ENCODE measurements around the gene IGLL5.

Gene IGLL5

DNA sequence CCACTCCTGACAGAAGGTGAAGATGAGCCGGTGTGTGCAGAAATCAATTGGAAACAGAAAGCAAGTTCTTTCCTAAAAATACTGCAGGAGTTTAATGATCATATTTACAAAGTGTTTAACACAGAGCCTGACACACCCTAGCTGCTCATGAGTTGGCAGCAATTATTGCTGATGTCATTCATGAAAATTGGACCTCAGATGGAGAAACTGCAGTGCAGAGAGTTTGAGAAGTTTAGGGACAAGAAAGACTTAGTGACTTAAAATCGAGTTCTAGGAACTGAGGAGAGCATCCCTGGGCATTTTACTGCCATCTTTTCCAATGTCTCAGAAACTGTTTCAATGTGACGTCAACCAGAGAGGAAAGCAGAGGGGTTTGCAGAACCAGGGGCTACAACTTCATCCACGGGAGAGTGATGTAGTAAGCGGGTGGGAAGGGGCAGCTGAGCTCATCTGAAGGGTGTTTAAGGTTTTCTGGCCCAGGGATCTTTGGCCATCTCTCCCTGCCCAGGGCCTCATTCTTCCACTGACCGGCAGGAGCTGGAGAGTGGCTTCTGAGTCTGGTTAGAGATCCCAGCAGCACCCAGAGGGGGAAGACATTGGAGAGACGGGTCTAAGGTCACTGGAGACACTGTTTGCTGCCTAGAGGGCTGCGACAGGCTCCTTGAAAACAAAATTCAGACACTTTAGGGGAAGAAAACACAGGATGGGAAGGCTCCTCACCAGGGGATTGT lies 21.1 kb upstream of the IGLL5 start:
- TF ChIP-seq, protein P1, sequence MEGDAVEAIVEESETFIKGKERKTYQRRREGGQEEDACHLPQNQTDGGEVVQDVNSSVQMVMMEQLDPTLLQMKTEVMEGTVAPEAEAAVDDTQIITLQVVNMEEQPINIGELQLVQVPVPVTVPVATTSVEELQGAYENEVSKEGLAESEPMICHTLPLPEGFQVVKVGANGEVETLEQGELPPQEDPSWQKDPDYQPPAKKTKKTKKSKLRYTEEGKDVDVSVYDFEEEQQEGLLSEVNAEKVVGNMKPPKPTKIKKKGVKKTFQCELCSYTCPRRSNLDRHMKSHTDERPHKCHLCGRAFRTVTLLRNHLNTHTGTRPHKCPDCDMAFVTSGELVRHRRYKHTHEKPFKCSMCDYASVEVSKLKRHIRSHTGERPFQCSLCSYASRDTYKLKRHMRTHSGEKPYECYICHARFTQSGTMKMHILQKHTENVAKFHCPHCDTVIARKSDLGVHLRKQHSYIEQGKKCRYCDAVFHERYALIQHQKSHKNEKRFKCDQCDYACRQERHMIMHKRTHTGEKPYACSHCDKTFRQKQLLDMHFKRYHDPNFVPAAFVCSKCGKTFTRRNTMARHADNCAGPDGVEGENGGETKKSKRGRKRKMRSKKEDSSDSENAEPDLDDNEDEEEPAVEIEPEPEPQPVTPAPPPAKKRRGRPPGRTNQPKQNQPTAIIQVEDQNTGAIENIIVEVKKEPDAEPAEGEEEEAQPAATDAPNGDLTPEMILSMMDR (IDR thresholded peaks at IDR 0.05; ENCODE audit: unreplicated experiment in 3 of 3), result no peak
- H3K4me1 Mint-ChIP-seq, result peaks cover 7% of the 10 kb centered on the region
- H3K36me3 Mint-ChIP-seq (ENCODE audit: low read depth), result no peaks in the 10 kb centered on the region
- H3K9me3 Mint-ChIP-seq, result no peaks in the 10 kb centered on the region
- peaks cover 37% of the 10 kb centered on the region for H3K27me3 Mint-ChIP-seq (ENCODE audit: low read depth)
- no peak overlapping the region for H3K27ac Mint-ChIP-seq
- no peak overlapping the region for H3K4me3 Mint-ChIP-seq

DNA sequence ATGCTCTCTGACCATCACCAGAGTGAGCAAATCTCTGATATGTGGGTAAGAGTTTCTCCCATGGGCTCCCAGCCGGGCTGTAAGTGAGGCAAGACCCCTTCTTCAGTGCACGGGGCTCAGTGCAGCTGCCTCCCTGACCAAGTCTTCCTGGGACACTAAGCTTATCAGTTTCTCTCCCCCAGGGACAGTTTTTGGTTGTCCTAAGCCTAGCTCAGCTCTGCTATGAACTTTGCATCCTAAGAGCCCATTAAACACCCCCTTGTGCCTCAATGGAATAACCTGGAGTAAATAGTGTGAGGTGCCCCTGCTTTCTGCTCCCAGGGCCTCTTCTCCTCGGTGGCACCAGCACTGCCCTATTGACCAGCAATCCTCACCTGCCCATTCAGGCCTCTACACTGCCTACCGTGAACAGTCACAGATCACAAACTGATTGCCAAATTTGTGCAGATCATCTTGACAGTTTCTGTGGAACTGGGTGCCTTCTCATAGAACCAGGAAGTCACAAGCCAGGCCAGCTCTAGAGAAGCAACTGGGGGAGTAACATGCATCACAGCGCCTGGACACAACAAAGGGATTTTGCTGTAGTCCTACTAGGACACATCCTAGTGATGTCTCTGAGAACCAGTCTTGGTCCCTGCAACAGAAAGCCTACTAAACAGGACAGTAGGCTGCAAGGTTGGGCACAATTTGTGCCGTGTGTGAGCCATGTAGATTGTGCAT lies 19.5 kb upstream of the IGLL5 start:
- H3K27me3 Mint-ChIP-seq (ENCODE audit: low read depth), result peaks cover 42% of the 10 kb centered on the region
- H3K36me3 Mint-ChIP-seq (ENCODE audit: low read depth), result no peaks in the 10 kb centered on the region
- no peak overlapping the region for H3K27ac Mint-ChIP-seq
- no peaks in the 10 kb centered on the region for H3K9me3 Mint-ChIP-seq
- H3K4me3 Mint-ChIP-seq, result no peak overlapping the region
- H3K4me1 Mint-ChIP-seq, result no peaks in the 10 kb centered on the region
- TF ChIP-seq, protein P1 (IDR thresholded peaks at IDR 0.05; ENCODE audit: unreplicated experiment in 3 of 3), result no peak

DNA sequence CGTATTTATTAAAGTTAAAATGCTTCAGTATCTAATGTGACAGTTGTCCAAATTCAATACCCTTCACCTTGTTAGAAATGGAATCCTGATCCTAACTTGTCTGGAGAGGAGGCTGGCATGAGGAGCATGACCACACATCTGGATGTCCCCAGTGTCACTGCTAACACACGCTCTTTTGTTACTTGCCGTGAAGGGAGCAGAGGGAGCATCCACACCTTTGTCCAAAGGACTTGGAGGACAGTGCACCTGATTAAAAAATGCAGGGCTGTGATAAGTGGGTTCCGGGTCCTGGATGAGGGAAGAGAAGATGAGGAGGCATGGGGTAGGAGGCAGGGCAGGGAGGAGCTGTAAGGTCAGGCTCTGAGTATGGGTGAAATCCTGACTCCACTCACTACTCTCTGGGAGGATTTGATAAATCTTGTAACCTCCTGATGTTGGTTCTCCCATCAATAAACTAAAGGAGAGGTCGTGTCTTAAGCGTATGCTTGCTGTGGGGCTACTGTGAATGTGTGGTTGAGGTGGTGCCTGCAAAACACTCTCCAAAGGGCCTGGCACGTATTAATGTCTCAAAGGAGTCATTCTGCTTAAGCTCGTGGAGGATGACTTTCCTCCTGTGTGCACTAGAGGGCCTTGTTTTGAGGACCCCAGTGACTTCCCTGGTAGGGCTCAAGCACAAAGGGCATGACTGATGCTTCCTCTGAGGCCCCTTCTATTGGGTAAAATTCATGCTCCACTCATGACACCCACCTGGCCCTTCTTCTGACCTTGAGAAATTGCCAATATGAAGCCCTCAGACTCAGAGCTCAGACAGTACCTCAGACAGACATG lies 16.8 kb upstream of the IGLL5 start:
- Mint-ChIP-seq H3K27me3 (ENCODE audit: low read depth) (peaks cover 42% of the 10 kb centered on the region), H3K4me3 (no peak overlapping the region), H3K9me3 (peaks cover 8% of the 10 kb centered on the region), H3K4me1 (no peaks in the 10 kb centered on the region), H3K36me3 (ENCODE audit: low read depth) (no peaks in the 10 kb centered on the region), H3K27ac (no peak overlapping the region)
- TF ChIP-seq, protein P1 (IDR thresholded peaks at IDR 0.05; ENCODE audit: unreplicated experiment in 3 of 3), result no peak

DNA sequence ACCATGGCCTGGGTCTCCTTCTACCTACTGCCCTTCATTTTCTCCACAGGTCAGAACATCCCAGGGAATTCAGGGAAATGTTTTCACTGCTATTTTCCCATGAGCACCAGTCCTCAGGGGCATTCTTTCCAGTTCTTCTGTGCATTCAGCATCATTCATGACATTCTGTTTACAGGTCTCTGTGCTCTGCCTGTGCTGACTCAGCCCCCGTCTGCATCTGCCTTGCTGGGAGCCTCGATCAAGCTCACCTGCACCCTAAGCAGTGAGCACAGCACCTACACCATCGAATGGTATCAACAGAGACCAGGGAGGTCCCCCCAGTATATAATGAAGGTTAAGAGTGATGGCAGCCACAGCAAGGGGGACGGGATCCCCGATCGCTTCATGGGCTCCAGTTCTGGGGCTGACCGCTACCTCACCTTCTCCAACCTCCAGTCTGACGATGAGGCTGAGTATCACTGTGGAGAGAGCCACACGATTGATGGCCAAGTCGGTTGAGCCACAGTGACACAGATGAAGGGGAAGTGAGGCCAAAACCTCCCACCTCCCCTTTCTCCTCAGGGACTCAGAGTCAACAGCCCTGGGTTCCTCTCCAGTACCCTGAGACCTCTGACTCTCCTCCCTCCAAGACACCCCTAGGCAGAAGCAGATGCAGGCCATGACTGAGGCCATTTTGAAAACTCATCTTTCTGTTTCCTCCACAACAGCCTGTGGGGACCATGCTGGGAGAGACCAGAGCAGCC lies 15.9 kb upstream of the IGLL5 start:
- H3K27me3 Mint-ChIP-seq (ENCODE audit: low read depth), result peaks cover 38% of the 10 kb centered on the region
- H3K9me3 Mint-ChIP-seq, result peaks cover 8% of the 10 kb centered on the region
- TF ChIP-seq, protein P1 (IDR thresholded peaks at IDR 0.05; ENCODE audit: unreplicated experiment in 3 of 3), result no peak
- H3K4me1 Mint-ChIP-seq, result no peaks in the 10 kb centered on the region
- H3K36me3 Mint-ChIP-seq (ENCODE audit: low read depth), result no peaks in the 10 kb centered on the region
- no peak overlapping the region for H3K27ac Mint-ChIP-seq
- no peak overlapping the region for H3K4me3 Mint-ChIP-seq

DNA sequence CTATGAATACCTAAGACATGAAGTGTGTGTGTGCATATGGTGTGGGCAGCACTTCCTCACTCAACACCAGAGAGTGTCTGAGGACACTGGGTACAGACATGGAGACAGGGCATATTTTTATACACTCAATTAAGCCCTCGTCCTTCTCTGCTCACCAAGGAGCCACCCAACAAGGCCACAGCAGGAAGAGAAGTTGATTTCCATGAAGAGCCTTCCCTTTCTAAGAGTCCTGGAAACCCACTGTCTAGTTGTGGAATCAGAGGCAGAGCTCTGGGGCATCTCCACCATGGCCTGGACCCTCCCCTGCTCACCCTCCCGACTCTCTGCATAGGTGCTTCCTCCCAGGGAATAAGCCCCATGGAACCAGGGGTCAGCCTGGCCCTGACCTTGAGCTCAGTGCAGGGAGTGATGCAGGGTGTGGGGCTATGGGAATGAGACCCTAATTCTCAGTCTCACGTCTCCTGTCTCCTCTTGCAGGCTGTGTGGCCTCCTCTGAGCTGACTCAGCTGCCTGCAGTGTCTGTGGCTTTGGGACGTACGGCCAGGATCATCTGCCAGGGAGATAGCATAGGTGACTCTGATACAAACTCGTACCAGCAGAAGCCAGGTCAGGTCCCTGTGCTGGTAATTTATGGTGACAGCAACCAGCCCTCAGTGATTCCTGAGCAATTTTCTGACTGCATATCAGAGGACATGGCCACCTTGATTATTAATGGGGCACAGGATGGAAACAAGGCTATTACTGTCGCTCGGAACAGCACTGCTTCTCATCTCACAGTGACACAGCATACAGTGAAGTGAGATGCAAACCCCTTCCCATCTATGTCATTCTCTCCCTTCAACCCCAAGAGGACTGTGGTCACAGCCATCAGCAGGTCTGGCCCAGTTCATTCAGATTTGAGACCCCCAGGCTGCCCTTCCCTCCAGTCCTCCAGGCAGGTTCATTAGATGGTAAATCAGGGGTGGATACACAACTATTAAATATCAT lies 14.6 kb upstream of the IGLL5 start:
- Mint-ChIP-seq H3K9me3 (peaks cover 8% of the 10 kb centered on the region), H3K4me3 (no peak overlapping the region), H3K36me3 (ENCODE audit: low read depth) (no peaks in the 10 kb centered on the region), H3K4me1 (no peaks in the 10 kb centered on the region), H3K27ac (no peak overlapping the region), H3K27me3 (ENCODE audit: low read depth) (peaks cover 36% of the 10 kb centered on the region)
- TF ChIP-seq, protein P1 (IDR thresholded peaks at IDR 0.05; ENCODE audit: unreplicated experiment in 3 of 3), result no peak
